Tibial nerve (tissue), 4 donors: ENCODE data around the gene ATG9B. TPM values are rescaled to one million over a fixed set of nuclear protein-coding genes. Genes with fewer than 3 reads are reported as not detected.

Experiments used
- DNase-seq, 2 donors: peaks; one replicate each; pipeline ENCODE4 v3.0.0-alpha.2; 2019; ENCODE audit warnings: low spot score in 2 of 2
- H3K27ac ChIP-seq, 4 donors: fragments of 200-600 bp; sonication (generic) in 3 of 4; one replicate each; pipeline ENCODE4 v1.5.1; 2017 to 2019; ENCODE audit warnings: mild to moderate bottlenecking in 1 of 4
- H3K27me3 ChIP-seq, 2 donors: fragments of 200-600 bp; sonication (generic) in 1 of 2; one replicate each; pipeline versions ENCODE4 v1.5.1 to v1.6.0; 2017 to 2019
- H3K36me3 ChIP-seq, 3 donors: fragments of 200-600 bp; sonication (generic); one replicate each; pipeline ENCODE4 v1.5.1; 2018 to 2019
- H3K4me1 ChIP-seq, 4 donors: fragments of 200-600 bp; sonication (generic) in 3 of 4; one replicate each; pipeline ENCODE4 v1.5.1; 2017 to 2019
- H3K4me3 ChIP-seq, 4 donors: fragments of 200-600 bp; sonication (generic) in 3 of 4; one replicate each; pipeline ENCODE4 v1.5.1; 2017 to 2019; ENCODE audit warnings: mild to moderate bottlenecking in 1 of 4, moderate library complexity in 1 of 4
- H3K9me3 ChIP-seq, 4 donors: fragments of 200-600 bp; sonication (generic) in 3 of 4; one replicate each; pipeline ENCODE4 v1.5.1; 2017 to 2019
- CTCF ChIP-seq, 5 experiments: fragments of 200-600 bp in 3 of 5; fragments of 450-650 bp in 2 of 5; sonication (generic) in 3 of 5; IDR thresholded peaks; one replicate each; pipeline ENCODE4 v1.5.1; 2016 to 2019; ENCODE audit warnings: antibody characterized with exemption in 5 of 5, mild to moderate bottlenecking in 3 of 5, moderate library complexity in 2 of 5
- EP300 ChIP-seq, 2 donors: sonication (generic); formaldehyde crosslinking; IDR thresholded peaks; one replicate each; pipeline ENCODE4 v1.6.1; 2017; ENCODE audit warnings: antibody characterized with exemption in 2 of 2, mild to moderate bottlenecking in 1 of 2
- POLR2A ChIP-seq, 2 donors: fragments of 450-650 bp; IDR thresholded peaks; one replicate each; pipeline ENCODE4 v1.6.1; 2017; ENCODE audit warnings: antibody characterized with exemption in 2 of 2, mild to moderate bottlenecking in 2 of 2, moderate library complexity in 2 of 2
- WGBS, 2 donors: methylation state at CpG; one replicate each; pipeline ENCODE4 v1.1.5; 2018; 5-methylcytosine and 5-hydroxymethylcytosine counted together
- total RNA-seq, 4 donors: library from RNA; depleted of rRNA; stranded (reverse); fragments of >200 nt; gene quantifications; one replicate each; pipeline ENCODE4 v1.1.0, GENCODE V29; 2016

Gene ATG9B
- total RNA-seq, 4 donors from 2014 or later: not detected

- Histone ChIP-seq H3K36me3 (no peaks in the 10 kb centered on the region), H3K4me1 (peaks cover 0 to 20% (median 10%) of the 10 kb centered on the region in 4 donors), H3K27ac (no peak overlapping the region), H3K27me3 (peaks cover 0 to 51% of the 10 kb centered on the region in 2 donors), H3K4me3 (no peak overlapping the region), H3K9me3 (no peaks in the 10 kb centered on the region)
- no peak for DNase-seq
- no peak for TF ChIP-seq CTCF (IDR thresholded peaks at IDR 0.05)
- TF ChIP-seq POLR2A (IDR thresholded peaks at IDR 0.05): no peak
- no peak for TF ChIP-seq EP300 (IDR thresholded peaks at IDR 0.05)
- whole genome bisulfite sequencing, 2 donors: 50 to 74% methylated on average over 11 to 12 of the region's 12 CpGs
Observed at GRCh38 chr7:150972023-150972468, 52.2 kb downstream of the ATG9B start.

- DNase-seq: no peak
- H3K36me3 ChIP-seq: no peaks in the 10 kb centered on the region
- WGBS, 2 donors: 42 to 44% methylated on average over 16 of the region's 16 CpGs
- peaks cover 0 to 45% of the 10 kb centered on the region in 2 donors for H3K27me3 ChIP-seq
- H3K27ac ChIP-seq: no peak overlapping the region
- no peaks in the 10 kb centered on the region for H3K9me3 ChIP-seq
- no peak overlapping the region for H3K4me3 ChIP-seq
- TF ChIP-seq CTCF (IDR thresholded peaks at IDR 0.05) (no peak), POLR2A (IDR thresholded peaks at IDR 0.05) (no peak), EP300 (IDR thresholded peaks at IDR 0.05) (no peak)
- H3K4me1 ChIP-seq: peaks cover 0 to 15% (median 9%) of the 10 kb centered on the region in 4 donors
Observed at GRCh38 chr7:150971242-150972022, 52.9 kb downstream of the ATG9B start.

- Histone ChIP-seq H3K4me3 (no peak overlapping the region), H3K9me3 (no peaks in the 10 kb centered on the region), H3K27me3 (peaks cover 0 to 42% of the 10 kb centered on the region in 2 donors), H3K27ac (no peak overlapping the region), H3K36me3 (no peaks in the 10 kb centered on the region), H3K4me1 (peaks cover 0 to 15% (median 9%) of the 10 kb centered on the region in 4 donors)
- 75 to 86% methylated on average over 11 of the region's 11 CpGs for whole genome bisulfite sequencing, 2 donors
- TF ChIP-seq POLR2A (IDR thresholded peaks at IDR 0.05) (no peak), CTCF (IDR thresholded peaks at IDR 0.05) (no peak), EP300 (IDR thresholded peaks at IDR 0.05) (no peak)
- DNase-seq: no peak
Observed at GRCh38 chr7:150970424-150970823, 53.9 kb downstream of the ATG9B start.

GRCh38 chr7:150969475-150969874 lies 54.8 kb downstream of the ATG9B start:
- WGBS, 2 donors: 67 to 71% methylated on average over 7 of the region's 7 CpGs
- no peak overlapping the region for H3K27ac ChIP-seq

More at GRCh38 chr7:150969475-150969874, 54.8 kb downstream of the ATG9B start:
- Histone ChIP-seq H3K4me3 (no peak overlapping the region), H3K27me3 (peaks cover 0 to 41% of the 10 kb centered on the region in 2 donors), H3K4me1 (peaks cover 0 to 11% (median 2%) of the 10 kb centered on the region in 4 donors), H3K36me3 (no peaks in the 10 kb centered on the region), H3K9me3 (no peaks in the 10 kb centered on the region)
- no peak for TF ChIP-seq POLR2A (IDR thresholded peaks at IDR 0.05)
- no peak for TF ChIP-seq CTCF (IDR thresholded peaks at IDR 0.05)
- TF ChIP-seq EP300 (IDR thresholded peaks at IDR 0.05): no peak
- DNase-seq: no peak
